Bronchial epithelial cell (primary cell): Measurements from ENCODE around the gene CYB5R4. TPM values are rescaled to one million over a fixed set of nuclear protein-coding genes. Genes with fewer than 3 reads are reported as not detected.

ENCODE experiments used
- DNase-seq: peaks from one replicate; pipeline ENCODE4 v3.0.0-alpha.2; 2010; ENCODE audit warnings: low read depth
- FAIRE-seq: peaks from 2 replicates; lab custom pipeline; 2011; peaks lifted over from hg19 to GRCh38; lab: Jason Lieb, UNC
- H3K27me3 ChIP-seq: 2 replicates; pipeline ENCODE4 v1.5.1; 2011; ENCODE audit warnings: low read length; ENCODE audit not compliant: control insufficient read depth, insufficient read depth
- H3K36me3 ChIP-seq: 2 replicates; pipeline ENCODE4 v1.5.1; 2011; ENCODE audit warnings: low read length; ENCODE audit not compliant: control insufficient read depth, insufficient read depth
- H3K4me3 ChIP-seq: 2 replicates; pipeline ENCODE4 v1.5.1; 2011; ENCODE audit warnings: mild to moderate bottlenecking, low read depth, low read length, control low read depth
- total RNA-seq: library from RNA; depleted of rRNA; stranded (reverse); fragments of >200 nt; gene quantifications from 2 replicates; pipeline ENCODE4 v1.2.1, GENCODE V29; 2014
- TF ChIP-seq, protein P1 (sequence below): IDR thresholded peaks from 2 replicates; pipeline ENCODE4 v1.5.1; 2011; ENCODE audit warnings: mild to moderate bottlenecking, moderate library complexity, low read length, control low read depth, inconsistent platforms; ENCODE audit not compliant: insufficient read depth, severe bottlenecking

CYB5R4 gene
- total RNA-seq, 1 donor from 2014 or later: 4.7 TPM

GRCh38 chr6:83867527-83868161 lies 8.2 kb downstream of the CYB5R4 start:
- no peak overlapping the region for H3K4me3 ChIP-seq
- TF ChIP-seq, protein P1, sequence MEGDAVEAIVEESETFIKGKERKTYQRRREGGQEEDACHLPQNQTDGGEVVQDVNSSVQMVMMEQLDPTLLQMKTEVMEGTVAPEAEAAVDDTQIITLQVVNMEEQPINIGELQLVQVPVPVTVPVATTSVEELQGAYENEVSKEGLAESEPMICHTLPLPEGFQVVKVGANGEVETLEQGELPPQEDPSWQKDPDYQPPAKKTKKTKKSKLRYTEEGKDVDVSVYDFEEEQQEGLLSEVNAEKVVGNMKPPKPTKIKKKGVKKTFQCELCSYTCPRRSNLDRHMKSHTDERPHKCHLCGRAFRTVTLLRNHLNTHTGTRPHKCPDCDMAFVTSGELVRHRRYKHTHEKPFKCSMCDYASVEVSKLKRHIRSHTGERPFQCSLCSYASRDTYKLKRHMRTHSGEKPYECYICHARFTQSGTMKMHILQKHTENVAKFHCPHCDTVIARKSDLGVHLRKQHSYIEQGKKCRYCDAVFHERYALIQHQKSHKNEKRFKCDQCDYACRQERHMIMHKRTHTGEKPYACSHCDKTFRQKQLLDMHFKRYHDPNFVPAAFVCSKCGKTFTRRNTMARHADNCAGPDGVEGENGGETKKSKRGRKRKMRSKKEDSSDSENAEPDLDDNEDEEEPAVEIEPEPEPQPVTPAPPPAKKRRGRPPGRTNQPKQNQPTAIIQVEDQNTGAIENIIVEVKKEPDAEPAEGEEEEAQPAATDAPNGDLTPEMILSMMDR: no peak
- DNase-seq (peak; percentile 98), FAIRE-seq (peak; percentile 76)
- peaks cover 3% of the 10 kb centered on the region for H3K36me3 ChIP-seq
- H3K27me3 ChIP-seq: no peaks in the 10 kb centered on the region

GRCh38 chr6:83868639-83869038 lies 9.2 kb downstream of the CYB5R4 start:
- FAIRE-seq (no peak), DNase-seq (peak; percentile 96)
- Histone ChIP-seq H3K27me3 (no peaks in the 10 kb centered on the region), H3K4me3 (no peak overlapping the region), H3K36me3 (peaks cover 3% of the 10 kb centered on the region)
- TF ChIP-seq, protein P1: no peak

- TF ChIP-seq, protein P1: no peak
- DNase-seq (no peak), FAIRE-seq (no peak)
Observed at GRCh38 chr6:83870649-83871048, 11.2 kb downstream of the CYB5R4 start.

GRCh38 chr6:83872386-83873118 lies 13.1 kb downstream of the CYB5R4 start:
- no peak overlapping the region for H3K4me3 ChIP-seq
- FAIRE-seq (no peak), DNase-seq (no peak)
- H3K27me3 ChIP-seq: no peaks in the 10 kb centered on the region
- TF ChIP-seq, protein P1: no peak
- no peaks in the 10 kb centered on the region for H3K36me3 ChIP-seq

More at GRCh38 chr6:83870649-83871048, 11.2 kb downstream of the CYB5R4 start:
- no peaks in the 10 kb centered on the region for H3K27me3 ChIP-seq
- no peak overlapping the region for H3K4me3 ChIP-seq
- H3K36me3 ChIP-seq: no peaks in the 10 kb centered on the region

DNA sequence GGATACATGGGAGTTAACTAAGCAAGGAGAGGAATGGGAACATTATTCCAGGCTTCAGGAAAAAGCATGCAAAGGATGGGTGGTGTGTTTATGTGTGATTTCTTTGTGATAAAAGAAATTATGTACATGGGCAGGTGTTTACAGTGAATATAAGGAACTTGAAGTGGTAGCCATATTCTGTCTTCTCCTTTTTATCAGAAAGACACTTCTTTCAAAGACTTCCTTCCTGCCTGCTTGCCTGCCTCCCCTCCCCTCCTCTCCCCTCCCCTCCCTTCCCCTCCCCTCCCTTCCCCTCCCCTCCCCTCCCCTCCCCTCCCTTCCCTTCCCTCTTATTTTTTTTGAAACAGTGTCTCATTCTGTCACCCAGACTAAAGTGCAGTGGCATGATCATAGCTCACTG lies 14.4 kb downstream of the CYB5R4 start:
- no peaks in the 10 kb centered on the region for H3K36me3 ChIP-seq
- H3K4me3 ChIP-seq: no peak overlapping the region
- DNase-seq: no peak
- no peaks in the 10 kb centered on the region for H3K27me3 ChIP-seq
- TF ChIP-seq, protein P1: no peak
- FAIRE-seq: no peak
